Suppressor macrophage treated with lipopolysaccharide for 1 hour (primary cell): ENCODE results near the gene CRYBA2.

ENCODE experiments used
- DNase-seq, 3 donors: peaks; one replicate each; pipeline ENCODE4 v3.0.0-alpha.2; 2020 to 2022

CRYBA2 gene

DNA sequence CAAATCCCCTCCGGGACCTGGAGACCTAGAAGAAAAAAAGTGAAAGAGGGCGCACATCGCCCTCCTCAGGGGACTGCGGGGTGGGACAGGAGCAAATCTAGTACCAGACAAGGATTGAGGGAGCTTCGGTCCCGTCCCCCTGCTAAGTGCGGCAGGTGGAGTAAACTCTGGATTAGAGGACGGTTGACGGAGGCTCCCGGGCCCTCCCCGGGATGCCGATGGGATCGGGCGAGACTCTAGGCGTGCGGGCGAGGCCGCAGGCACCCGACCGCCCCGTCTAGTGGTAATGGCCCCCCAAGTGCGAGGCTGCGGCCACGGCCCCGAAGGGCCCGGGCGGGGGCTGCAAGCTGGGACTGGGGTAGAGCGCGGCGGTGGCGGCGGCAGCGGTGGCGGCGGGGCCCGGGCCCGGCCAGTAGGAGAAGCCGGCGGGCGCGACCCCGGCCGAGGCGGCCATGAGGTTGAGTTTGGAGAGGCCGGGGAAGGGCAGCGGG is 11.8 kb downstream of the CRYBA2 start:
- DNase-seq = no peak

DNA sequence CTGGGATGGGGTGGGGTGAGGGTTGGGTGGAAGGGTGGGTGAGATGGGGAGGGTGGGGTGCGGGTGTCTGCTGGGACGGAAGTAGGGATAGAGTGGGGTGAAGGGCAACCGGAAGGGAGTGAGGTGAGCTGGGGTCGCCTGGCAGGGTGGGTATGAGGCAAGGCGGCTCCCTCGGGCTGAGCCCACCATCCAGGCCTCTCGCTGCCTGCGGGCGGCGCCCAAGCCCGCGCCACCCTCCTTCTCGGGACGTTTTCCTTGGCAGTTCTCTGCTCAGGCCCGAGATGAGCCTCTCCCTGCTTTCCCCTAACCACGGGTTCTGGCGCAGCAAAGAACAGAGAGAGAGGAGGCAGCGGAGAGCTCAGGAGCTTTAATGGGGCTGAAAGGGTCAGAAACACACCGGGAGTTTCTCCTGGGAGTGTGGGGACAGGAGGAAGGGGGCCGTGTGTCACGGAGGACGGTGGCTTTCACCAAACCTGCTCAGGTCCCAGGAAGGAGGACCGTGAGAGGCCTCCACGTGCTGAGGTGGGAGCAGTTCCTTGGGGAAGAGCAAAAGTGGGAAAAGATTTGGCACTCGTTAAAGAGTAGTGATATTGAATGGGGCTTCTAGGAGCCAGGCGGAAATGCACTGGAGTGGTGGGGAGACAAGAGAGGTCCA is 12.4 kb downstream of the CRYBA2 start:
- DNase-seq = no peak

DNA sequence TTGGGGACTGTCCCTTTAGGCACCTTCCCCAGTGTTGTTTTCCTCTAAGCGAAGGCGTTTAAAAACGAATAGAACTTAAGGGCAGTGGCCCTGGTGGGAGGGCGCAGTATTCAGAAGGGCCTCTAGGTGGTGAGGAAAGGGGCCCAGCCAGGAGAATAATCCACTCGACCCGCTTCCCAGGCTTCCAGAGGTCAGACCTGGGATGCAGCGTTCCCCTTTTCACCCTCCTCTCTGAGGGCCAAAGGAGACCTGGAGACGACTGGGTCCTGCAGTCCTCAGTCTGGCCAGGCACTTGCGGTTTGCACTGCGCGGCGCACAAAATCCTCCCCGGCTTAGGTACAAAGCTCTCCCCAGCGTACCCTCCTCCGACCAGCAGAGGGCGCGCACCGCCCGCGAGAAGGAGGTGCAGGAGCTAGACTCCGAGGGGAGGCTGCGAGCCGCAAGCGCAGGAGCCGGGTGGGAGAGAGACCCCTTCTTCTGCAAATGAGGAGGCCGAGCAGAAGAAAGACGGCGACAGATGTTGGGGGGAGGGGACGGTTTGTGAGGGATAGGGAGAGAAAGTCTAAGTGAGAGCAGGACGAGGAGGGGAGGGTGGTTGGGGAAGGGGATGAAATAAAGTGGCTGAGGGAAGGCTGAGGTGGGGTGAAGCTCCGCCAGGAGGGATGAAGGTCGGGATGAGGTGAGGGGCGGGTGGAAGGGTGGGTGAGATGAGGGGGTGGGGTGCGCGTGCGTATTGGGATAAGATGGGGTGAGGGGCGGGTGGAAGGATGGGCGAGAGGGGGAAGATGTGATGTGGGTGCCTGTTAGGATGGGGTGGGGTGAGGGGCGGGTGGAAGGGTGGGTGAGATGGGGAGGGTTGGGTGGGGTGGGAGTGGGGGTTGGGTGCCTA is 13.1 kb downstream of the CRYBA2 start:
- DNase-seq = peak; percentile 86 to 93 (median 91)

DNA sequence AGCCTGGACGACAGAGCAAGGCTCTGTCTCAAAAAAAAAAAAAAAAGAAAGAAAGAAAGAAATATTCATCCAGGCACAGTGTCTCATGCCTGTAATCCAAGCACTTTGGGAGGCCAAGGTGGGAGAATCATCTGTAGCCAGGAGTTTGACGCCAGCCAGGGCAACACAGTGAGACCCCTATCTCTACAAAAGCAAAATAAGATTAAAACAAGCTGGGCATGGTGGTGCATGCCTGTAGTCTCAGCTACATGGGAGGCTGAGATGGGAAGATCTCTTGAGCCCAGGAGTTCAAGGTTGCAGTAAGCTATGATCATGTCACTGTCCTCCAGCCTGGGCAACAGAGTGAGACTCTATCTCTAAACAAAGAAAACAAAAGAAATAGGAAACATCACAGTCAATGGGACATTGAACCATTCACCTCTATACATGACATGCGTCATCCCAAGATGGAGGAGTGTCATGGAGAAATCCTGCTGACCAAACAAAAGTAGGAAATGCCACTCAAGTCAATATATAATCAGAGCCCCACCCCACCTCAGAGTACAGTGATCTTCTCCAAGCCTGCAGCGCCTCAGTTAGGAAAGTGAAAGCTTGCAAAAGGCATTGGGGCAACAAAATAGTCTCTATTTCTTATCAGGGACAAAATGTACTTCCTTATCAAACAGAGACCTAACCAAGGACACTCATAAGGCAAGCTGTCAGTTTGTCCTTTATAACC is 18.0 kb downstream of the CRYBA2 start:
- DNase-seq = no peak

DNA sequence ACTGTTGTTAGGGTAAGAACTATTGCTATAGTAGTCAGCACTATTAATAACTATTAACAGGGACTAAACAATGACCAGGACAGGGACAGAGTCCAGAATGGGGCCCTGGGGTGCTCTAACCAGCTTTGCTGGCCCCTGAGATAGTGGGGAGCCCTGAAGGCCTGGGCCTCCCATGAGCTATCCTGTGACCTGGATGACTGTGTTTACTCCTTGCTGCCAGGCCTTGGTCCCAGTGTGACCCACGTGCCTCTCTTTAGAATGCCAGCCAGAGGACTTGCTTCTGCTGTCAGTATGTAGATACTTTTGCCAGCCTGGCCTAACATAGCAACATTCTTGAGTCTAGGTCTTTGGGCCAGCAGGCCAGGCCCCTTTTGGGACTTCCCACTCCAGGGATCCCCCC is 22.3 kb downstream of the CRYBA2 start:
- no peak for DNase-seq

DNA sequence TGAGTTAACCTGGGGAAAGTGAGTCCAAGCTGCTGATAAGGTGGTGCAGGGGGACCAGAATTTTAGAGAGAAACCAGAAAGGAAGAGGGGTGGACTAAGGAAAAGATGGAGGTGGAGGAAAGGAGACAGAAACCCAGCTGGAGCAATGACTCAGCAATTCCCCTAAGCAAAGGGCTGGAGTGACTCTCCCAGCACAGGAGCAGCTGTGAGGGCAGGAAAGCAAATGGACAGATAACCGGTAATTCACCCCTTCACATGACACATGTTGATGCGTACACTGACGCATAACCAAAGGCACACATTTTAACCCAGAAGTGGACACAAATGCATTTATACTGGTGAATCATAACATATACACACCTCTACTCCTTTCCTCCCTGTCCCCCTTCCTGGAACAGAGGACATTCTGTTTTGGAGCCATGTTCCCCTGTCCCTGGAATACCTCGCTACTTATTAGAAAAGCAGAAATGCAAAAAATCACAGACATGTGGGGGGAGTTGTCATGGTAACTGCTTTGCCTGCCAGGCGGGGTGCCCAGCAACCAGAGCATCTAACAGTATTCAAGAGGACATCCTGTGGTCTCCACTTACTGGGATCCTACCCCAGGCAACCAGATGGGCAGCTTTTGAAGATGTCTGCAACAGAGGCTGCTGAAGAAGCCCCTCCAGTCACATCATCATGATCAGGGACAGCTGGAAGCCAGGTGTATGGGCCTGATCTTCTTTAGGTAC is 29.0 kb downstream of the CRYBA2 start:
- peak in 1 of 3 donors; percentile 48 for DNase-seq

DNA sequence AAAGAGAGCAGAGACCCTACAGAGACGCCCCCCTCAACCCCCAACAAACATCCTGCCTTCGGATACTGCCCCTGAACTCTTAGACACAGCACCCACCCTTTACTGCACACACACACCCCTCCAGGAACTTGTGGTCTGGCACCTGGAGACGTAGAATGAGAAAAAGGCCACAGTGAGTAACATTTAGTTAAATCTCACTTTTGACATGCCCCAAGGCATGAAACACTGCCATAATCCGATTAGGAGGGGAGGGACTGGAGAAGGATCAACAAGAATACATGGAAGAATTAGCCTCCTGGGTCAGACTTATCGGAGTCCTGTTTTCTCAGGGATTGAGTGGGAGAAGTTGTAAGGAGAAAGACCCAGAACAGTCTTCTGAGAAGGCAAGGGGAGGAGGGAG is 29.6 kb downstream of the CRYBA2 start:
- DNase-seq = no peak

DNA sequence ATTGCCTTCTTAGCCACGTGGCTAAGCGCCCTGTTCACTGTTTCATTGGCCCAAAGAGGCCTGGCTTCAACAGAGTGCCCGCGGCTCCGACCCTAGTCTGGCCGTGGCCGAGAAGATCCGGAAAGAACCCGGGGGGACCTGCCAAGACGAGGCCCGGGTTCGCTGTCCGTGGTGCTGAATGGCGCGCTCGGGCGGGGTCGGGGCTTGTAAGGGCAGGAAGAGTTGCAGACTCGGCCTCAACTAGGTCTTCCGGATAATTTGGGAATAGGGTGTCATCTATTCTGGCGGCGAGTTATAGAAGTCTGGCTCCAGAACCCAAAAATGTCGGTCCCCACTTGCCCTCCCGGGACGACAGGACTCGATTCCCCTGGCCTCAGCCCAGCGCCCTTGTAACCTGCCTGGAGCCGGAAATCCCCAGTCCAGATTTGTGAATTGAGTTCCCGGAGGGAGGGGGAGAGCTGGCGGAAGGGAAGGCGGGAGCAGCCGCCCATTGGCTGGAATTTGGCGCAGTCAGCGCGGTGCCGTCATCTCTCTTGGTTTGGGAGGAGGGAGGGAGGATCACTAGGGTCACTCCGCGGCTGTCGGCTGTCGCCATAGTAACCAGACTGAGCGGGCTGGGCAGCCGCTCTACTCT is 30.2 kb downstream of the CRYBA2 start:
- peak; percentile 30 to 66 (median 49) for DNase-seq

DNA sequence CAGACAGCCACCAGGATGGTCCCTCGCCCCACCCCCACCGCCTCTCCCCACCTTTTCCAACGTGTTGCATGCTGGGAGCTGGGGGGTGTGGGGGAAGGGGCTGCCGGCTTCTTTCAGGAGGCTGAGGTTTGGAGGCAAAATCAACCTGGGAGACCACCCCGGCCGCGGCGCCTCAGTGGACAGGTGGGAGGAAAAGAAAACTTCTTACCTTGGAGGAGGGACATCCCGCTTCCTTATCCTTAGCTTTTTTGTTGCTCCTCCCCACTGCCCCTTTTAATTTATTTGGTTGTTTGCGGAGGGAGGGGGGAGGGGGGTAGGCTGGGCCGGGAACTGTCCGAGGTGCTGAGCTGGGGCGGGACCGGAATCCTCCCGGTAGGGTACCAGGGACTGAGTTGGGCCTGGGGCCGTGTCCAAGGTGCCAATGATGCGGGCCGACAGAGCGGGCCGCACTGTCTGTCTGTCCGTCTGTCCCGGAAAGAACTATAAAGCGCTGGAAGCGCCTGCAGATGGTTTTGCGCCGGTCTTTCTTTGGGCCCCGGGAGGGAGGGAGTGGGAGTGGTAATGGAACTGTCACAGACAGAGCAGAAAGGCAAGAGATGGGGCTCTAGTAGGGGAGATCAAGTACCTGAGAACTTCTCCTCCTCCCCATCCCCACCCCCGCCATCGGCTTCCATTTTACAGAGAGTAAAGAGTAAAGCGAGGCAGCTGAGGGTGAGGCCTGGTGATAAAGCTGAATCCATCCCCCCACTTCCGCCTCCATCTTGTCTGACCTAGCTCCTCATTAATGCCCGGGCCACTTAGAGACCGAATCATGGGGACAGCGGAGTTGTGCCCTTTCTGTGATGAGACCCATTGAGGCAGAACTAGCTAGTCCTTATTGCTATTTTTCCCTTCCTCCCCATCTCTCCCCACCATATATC is 31.3 kb downstream of the CRYBA2 start:
- DNase-seq = peak in 1 of 3 donors; percentile 39

DNA sequence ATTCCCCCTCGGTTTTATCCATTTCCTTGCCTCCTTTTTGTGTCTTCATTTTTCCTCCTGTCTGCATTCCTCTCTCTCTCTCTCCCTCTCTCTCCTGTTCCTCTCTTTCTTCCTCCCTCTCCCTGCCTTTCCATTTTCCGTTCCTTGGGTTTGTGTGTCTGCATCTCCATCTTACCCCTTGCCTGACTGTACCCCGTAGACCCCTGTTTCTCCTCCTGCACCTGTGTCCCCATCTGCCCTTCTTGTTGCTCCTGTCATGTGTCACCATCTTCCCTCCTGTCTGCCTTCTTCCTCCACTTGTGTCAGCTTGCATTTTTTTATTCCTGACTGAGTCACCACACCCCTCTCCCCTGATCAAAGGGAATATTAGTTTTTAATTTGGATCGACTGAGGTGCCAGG is 32.0 kb downstream of the CRYBA2 start:
- no peak for DNase-seq

DNA sequence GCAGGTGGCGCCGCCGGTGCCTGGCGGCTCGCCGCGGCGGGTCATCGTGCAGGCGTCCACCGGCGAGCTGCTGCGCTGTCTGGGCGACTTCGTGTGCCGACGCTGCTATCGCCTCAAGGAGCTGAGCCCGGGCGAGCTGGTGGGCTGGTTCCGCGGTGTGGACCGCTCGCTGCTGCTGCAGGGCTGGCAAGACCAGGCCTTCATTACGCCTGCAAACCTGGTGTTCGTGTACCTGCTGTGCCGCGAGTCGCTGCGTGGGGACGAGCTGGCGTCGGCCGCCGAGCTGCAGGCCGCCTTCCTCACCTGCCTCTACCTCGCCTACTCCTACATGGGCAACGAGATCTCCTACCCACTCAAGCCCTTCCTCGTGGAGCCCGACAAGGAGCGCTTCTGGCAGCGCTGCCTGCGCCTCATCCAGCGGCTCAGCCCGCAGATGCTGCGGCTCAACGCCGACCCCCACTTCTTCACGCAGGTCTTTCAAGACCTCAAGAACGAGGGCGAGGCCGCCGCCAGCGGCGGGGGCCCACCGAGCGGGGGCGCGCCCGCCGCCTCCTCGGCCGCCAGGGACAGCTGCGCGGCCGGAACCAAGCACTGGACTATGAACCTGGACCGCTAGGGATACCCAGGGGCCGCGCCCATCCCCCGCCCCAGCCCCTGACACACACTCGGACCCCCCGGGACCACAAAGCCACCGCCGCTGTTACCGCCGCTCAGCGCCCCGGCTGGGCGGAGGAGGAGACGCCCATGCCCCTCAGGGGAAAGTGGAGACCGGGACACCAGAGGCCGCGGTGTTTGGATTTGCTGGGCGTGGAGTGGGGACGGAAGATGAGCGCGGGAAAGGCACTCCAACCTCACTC is 32.7 kb downstream of the CRYBA2 start:
- DNase-seq = no peak

DNA sequence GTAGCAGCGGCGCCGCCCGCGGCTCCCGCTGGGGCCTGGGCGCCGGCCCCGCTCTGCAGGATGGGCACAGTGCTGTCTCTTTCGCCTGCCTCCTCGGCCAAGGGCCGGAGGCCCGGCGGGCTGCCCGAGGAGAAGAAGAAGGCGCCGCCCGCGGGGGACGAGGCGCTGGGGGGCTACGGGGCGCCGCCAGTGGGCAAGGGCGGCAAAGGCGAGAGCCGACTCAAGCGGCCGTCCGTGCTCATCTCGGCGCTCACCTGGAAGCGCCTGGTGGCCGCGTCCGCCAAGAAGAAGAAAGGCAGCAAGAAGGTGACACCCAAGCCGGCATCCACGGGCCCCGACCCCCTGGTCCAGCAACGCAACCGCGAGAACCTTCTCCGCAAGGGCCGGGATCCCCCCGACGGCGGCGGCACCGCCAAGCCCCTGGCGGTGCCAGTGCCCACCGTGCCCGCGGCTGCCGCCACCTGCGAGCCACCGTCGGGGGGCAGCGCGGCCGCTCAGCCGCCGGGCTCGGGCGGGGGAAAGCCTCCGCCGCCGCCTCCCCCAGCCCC is 33.4 kb downstream of the CRYBA2 start:
- DNase-seq = no peak

DNA sequence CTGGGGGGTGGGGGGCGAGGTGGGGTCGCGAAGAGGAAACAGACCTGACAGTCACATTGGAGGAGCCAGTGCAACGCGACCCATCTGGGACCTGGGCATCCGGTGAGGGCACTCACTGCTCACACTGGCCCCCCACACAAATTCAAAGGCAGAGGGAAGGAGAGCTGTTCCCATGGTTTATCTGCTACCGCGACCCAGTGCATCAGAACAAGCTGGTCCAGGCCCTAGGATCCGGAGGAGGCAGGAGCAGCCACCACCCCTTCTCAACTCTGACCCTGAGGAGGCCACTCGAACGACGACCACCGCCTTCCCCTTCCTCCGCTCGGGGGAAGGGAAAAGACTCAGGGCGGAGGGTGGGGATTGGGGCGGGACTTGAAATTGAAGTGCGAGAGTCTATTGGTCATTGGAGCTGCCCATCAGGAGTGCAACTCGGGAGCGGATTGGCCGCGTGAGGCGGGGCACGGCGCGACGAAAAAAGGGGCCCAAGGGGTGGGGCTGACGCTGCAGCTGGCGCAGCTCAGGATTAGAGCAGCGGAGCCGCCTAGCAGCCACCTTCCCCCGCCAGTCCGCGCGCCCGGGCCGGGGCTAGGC is 34.0 kb downstream of the CRYBA2 start, which contains the start of gene CDK5R2:
CDK5R2 (plus strand) TSS at position 526 of the 591 bp plus-strand sequence. CDS start 155 bp downstream, outside the sequence.
- peak; percentile 65 to 78 (median 68) for DNase-seq

DNA sequence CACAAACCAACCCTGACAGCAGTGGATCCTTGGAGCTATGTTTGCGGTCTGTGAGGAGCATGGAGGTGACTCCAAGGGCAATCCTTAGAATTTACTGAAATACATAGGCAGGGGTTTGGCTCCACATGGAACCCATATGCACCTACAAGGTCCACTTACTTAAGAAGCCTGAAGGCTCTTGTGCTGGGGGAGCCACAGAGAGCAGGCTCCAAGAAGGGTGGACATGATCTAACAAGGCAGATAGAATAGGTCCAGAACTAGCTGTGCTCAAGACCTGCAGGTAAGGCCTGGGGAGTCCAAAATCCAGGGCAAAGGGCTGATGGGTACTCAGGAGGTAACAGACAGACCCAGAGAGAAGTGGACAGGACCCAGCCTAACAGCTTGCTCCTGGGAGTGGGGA is 34.9 kb downstream of the CRYBA2 start:
- no peak for DNase-seq

DNA sequence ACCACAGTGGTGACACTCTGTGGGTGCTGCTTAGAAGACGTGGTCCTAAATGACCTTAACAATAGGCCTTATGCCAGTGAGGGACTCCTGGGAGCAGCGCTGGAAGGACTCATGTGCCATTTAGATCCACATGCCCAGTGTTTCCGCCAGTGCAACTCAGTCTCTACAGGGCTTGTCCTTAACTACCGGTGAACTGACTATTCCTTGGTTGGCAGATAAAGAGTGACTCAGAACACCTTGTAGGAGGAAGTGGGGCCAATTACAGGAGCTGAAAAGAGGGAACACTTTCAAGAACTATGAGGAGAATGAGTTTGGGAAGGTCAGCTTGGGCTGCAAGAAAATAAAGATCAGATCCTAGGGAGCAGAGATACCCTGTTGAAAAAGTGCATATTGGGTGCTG is 35.6 kb downstream of the CRYBA2 start:
- DNase-seq = no peak

DNA sequence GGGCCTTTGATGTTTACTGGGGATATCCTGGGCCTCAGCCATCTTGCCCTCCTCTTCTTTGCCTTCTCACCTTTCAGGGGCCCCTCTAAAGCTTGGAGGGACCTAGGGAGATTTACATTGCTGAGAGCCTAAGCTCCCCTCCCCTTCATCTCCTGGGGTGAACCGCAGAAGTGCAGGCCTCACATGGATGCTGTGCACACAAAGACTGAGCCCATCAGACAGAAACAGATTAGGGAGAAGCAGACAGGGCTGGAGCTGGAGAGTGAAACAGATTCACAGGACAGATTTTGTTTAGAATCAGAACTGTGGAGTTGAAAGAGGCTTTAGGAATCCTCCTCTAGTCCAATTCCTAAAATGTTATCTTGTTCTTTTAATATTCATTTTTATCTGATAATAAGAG is 37.2 kb downstream of the CRYBA2 start:
- no peak for DNase-seq

DNA sequence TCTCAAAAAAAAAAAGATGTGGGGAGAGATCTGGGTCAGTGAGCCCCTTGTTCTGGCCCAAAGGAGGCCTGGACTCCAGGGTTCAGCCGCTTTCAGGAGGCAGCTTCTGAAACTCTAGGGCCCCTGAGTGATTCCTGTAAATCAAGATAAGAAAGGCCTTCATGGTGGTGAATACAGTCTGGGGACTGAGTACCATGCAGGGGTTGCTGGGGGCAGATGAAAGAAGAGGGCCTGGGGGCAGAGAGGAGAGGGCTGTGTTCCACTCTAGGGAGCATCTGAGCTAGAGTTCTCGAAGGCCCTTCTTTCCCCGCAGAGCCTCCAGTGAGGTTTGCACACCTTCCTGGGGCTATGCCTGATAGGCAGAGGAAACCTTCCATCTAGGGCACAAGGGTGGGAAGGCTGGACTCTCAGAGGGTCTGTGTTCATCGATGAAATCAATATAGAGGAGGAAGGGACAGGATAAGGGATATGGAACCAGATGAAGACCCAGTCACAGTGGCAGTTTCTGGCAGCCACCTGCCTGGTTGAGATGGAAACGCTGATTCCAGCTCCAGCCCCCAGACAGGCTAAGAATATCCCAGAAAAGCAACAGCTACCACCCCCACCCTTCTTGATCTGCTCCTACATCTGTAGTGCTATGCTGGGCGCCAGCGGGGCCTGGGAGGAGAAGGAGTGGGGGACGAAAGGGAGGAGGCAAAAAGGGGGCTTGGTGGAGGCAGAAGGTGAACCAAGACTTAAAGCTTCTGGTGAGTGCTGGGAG is 38.5 kb downstream of the CRYBA2 start:
- no peak for DNase-seq

DNA sequence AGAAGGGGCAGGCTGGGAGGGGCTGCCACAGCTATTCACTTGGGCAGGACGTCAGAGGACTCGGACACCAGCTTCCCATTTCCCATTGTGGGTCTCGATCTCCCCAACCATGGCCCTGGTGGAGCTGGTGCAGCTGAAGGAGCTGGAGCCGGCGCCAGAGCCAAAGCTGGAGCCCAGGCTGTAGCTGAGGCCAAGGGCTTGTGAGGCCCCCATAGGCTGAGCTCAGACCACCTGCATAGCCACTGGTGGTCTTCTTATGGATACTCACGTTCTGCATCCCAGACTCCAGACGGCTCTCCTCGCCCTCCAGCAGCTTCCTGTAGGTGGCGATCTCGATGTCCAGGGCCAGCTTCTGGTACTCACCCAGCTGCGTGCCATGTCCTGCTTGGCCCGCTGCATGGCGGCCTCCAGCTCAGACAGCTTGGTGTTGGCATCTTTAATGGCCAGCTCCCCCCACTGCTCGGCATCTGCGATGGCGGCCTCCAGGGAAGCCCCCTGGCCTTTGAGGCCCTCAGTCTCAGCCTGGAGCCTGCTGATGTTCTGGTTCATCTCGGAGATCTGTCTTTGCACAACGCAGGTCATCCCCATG is 39.8 kb downstream of the CRYBA2 start:
- DNase-seq = no peak
